Fibroblast of lung (primary cell): ENCODE results near the gene NEK9.

Experiments used
- EZH2 ChIP-seq: IDR thresholded peaks from 2 replicates; pipeline ENCODE4 v1.5.1; 2012; ENCODE audit warnings: low read length, control low read depth, mild to moderate bottlenecking; ENCODE audit errors: missing control alignments
- TF ChIP-seq, protein P1 (sequence below), 2 donors: IDR thresholded peaks in 1 of 2; conservative IDR thresholded peaks in 1 of 2; 1 replicate in 1 of 2; 2 replicates in 1 of 2; pipeline ENCODE4 v1.5.1; 2011 to 2012; ENCODE audit warnings: low read length in 2 of 2, control low read depth in 1 of 2, inconsistent platforms in 1 of 2, low read depth in 1 of 2, mild to moderate bottlenecking in 1 of 2

DNA sequence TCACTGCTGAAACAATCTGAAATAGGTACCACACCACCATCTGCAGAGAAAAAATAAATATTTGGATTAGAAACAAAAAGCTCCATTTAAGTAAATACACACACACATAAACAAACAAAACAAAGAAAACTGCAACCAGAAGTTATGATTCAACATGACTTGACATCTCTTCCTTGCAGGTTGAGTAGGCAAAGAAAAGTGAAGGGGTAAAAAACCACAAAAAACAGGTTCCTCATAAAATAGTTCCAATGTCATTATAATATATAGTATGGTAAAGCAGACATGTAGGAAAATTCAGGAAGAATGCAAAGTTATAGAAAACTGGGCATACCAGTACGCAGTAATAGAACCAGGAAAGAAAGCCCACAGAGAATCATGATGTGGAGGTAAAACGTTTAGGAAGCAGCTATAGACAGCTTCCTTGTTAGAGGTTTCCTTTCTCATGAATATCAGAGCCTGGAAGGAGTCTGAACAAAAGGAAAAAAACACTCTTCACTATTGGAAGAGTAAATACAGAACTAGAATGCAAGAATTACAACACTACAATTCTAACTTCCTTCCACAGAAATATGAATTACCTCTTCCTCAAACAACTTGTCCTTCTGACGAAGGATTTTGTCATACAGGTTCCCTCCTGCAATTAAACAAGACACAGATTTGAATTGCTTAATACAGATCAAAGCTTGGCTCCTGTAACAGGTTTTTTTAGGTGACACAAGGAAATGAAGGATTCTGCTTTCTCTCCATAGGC, 6.1 kb downstream of the NEK9 start:
- TF ChIP-seq, protein P1, sequence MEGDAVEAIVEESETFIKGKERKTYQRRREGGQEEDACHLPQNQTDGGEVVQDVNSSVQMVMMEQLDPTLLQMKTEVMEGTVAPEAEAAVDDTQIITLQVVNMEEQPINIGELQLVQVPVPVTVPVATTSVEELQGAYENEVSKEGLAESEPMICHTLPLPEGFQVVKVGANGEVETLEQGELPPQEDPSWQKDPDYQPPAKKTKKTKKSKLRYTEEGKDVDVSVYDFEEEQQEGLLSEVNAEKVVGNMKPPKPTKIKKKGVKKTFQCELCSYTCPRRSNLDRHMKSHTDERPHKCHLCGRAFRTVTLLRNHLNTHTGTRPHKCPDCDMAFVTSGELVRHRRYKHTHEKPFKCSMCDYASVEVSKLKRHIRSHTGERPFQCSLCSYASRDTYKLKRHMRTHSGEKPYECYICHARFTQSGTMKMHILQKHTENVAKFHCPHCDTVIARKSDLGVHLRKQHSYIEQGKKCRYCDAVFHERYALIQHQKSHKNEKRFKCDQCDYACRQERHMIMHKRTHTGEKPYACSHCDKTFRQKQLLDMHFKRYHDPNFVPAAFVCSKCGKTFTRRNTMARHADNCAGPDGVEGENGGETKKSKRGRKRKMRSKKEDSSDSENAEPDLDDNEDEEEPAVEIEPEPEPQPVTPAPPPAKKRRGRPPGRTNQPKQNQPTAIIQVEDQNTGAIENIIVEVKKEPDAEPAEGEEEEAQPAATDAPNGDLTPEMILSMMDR (conservative IDR thresholded peaks at IDR 0.05 in 1 of 2, IDR thresholded peaks at IDR 0.05 in 1 of 2; ENCODE audit: low read depth in 1 of 2, low read length in 2 of 2) = no peak
- TF ChIP-seq EZH2 = no peak
